ENCODE results near the gene POLDIP2. TPM values are rescaled to one million over a fixed set of nuclear protein-coding genes. Genes with fewer than 3 reads are reported as not detected.

The POLDIP2 gene
- total RNA-seq, 1 donor from 2014 or later = 70.4 TPM

GRCh38 chr17:28317099-28317965 is 40.0 kb downstream of the POLDIP2 start:
- Mint-ChIP-seq H3K4me1 (ENCODE audit: low read depth) (peaks cover 25% of the 10 kb centered on the region), H3K4me3 (ENCODE audit: unreplicated experiment) (peak overlapping the region; percentile 92), H3K9me3 (ENCODE audit: low read depth) (no peaks in the 10 kb centered on the region), H3K36me3 (ENCODE audit: low read depth) (no peaks in the 10 kb centered on the region), H3K27ac (ENCODE audit: unreplicated experiment) (no peak overlapping the region), H3K27me3 (ENCODE audit: low read depth) (peaks cover 2% of the 10 kb centered on the region)
- no peak for DNase-seq (ENCODE audit: low spot score)
- no peak for TF ChIP-seq CTCF (IDR thresholded peaks at IDR 0.05)

DNA sequence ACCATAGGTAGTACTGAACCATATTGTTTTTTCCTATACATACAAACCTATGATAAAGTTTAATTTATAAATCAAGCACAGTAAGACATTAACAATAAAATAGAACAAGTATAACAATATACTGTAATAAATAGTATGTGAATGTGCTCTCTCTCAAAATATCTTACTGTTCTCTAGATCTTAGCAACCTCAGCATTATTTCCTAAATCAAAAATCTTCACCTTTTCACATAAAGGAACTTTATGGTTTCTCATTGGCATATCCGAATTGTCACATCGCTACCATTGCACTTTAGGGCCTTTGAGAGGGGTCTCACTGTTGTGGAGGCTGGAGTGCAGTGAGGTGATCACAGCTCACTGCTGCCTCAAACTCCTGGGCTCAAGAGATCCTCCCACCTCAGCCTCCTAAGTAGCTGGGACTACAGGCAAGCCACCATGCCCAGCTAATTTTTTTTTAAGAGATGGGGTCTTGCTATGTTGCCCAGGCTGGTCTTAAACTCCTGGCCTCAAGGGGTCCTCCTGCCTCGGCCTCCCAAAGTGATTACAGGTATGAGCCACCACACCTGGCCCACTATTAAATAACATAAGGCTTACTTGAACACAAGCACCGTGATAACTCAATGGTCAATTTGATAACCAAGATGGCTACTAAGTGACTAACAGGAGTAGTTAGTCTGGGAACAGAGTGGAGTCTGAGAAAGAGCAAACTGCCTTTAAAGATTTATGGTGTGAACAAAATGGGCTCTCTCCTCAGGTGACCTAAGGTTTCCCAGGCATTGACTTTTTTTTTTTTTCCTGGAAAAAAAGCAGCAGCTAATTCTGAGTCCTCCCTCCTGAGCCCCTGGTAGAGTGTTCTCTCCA is 41.3 kb downstream of the POLDIP2 start:
- DNase-seq (ENCODE audit: low spot score) = no peak
- no peaks in the 10 kb centered on the region for H3K9me3 Mint-ChIP-seq (ENCODE audit: low read depth)
- peaks cover 2% of the 10 kb centered on the region for H3K27me3 Mint-ChIP-seq (ENCODE audit: low read depth)
- no peak overlapping the region for H3K4me3 Mint-ChIP-seq (ENCODE audit: unreplicated experiment)
- H3K4me1 Mint-ChIP-seq (ENCODE audit: low read depth) = peaks cover 25% of the 10 kb centered on the region
- no peaks in the 10 kb centered on the region for H3K36me3 Mint-ChIP-seq (ENCODE audit: low read depth)
- H3K27ac Mint-ChIP-seq (ENCODE audit: unreplicated experiment) = no peak overlapping the region
- TF ChIP-seq CTCF (IDR thresholded peaks at IDR 0.05) = no peak

- TF ChIP-seq CTCF (IDR thresholded peaks at IDR 0.05) = no peak
- no peaks in the 10 kb centered on the region for H3K9me3 Mint-ChIP-seq (ENCODE audit: low read depth)
- H3K4me1 Mint-ChIP-seq (ENCODE audit: low read depth) = peaks cover 9% of the 10 kb centered on the region
- H3K27ac Mint-ChIP-seq (ENCODE audit: unreplicated experiment) = no peak overlapping the region
- no peak overlapping the region for H3K4me3 Mint-ChIP-seq (ENCODE audit: unreplicated experiment)
- no peaks in the 10 kb centered on the region for H3K36me3 Mint-ChIP-seq (ENCODE audit: low read depth)
- H3K27me3 Mint-ChIP-seq (ENCODE audit: low read depth) = peaks cover 2% of the 10 kb centered on the region
- no peak for DNase-seq (ENCODE audit: low spot score)
These were observed 43.5 kb downstream of the POLDIP2 start for GRCh38 chr17:28313841-28314240.

- H3K27ac Mint-ChIP-seq (ENCODE audit: unreplicated experiment) = no peak overlapping the region
- H3K4me1 Mint-ChIP-seq (ENCODE audit: low read depth) = no peaks in the 10 kb centered on the region
- no peaks in the 10 kb centered on the region for H3K27me3 Mint-ChIP-seq (ENCODE audit: low read depth)
- no peak for TF ChIP-seq CTCF (IDR thresholded peaks at IDR 0.05)
- H3K4me3 Mint-ChIP-seq (ENCODE audit: unreplicated experiment) = no peak overlapping the region
- H3K36me3 Mint-ChIP-seq (ENCODE audit: low read depth) = no peaks in the 10 kb centered on the region
- no peaks in the 10 kb centered on the region for H3K9me3 Mint-ChIP-seq (ENCODE audit: low read depth)
- no peak for DNase-seq (ENCODE audit: low spot score)
These were observed 50.3 kb downstream of the POLDIP2 start for GRCh38 chr17:28306954-28307401.

GRCh38 chr17:28298449-28298848 is 58.9 kb downstream of the POLDIP2 start:
- no peak for TF ChIP-seq CTCF (IDR thresholded peaks at IDR 0.05)
- H3K36me3 Mint-ChIP-seq (ENCODE audit: low read depth) = no peaks in the 10 kb centered on the region
- H3K4me1 Mint-ChIP-seq (ENCODE audit: low read depth) = peaks cover 4% of the 10 kb centered on the region
- H3K27me3 Mint-ChIP-seq (ENCODE audit: low read depth) = no peaks in the 10 kb centered on the region
- H3K4me3 Mint-ChIP-seq (ENCODE audit: unreplicated experiment) = no peak overlapping the region
- H3K27ac Mint-ChIP-seq (ENCODE audit: unreplicated experiment) = no peak overlapping the region
- no peaks in the 10 kb centered on the region for H3K9me3 Mint-ChIP-seq (ENCODE audit: low read depth)
- DNase-seq (ENCODE audit: low spot score) = no peak
